Spleen (tissue), 11 donors: ENCODE results near the gene FLOT1. TPM values are rescaled to one million over a fixed set of nuclear protein-coding genes. Genes with fewer than 3 reads are reported as not detected.

Source experiments
- DNase-seq: peaks from one replicate; pipeline ENCODE4 v3.0.0-alpha.2; 2020
- H3K27ac ChIP-seq, 8 donors: fragments of 200-600 bp; sonication (generic) in 7 of 8; 1 replicate in 4 of 8; 2 replicates in 4 of 8; pipeline versions ENCODE4 v1.5.0 to v1.8.0; 2016 to 2021; ENCODE audit warnings: inconsistent platforms in 4 of 8, mild to moderate bottlenecking in 4 of 8, moderate library complexity in 1 of 8
- H3K27me3 ChIP-seq, 7 donors: fragments of 200-600 bp; sonication (generic) in 6 of 7; replicated peaks in 1 of 7; 1 replicate in 4 of 7; 2 replicates in 3 of 7; pipeline versions ENCODE4 v1.5.0 to v1.8.0; 2016 to 2021; ENCODE audit warnings: inconsistent platforms in 3 of 7, mild to moderate bottlenecking in 1 of 7
- H3K36me3 ChIP-seq, 6 donors: fragments of 200-600 bp; sonication (generic) in 5 of 6; 1 replicate in 4 of 6; 2 replicates in 2 of 6; pipeline versions ENCODE4 v1.5.0 to v1.8.0; 2016 to 2021; ENCODE audit warnings: inconsistent platforms in 2 of 6
- H3K4me1 ChIP-seq, 6 donors: fragments of 200-600 bp; sonication (generic) in 5 of 6; 1 replicate in 3 of 6; 2 replicates in 3 of 6; pipeline versions ENCODE4 v1.5.0 to v1.8.0; 2016 to 2021; ENCODE audit warnings: inconsistent platforms in 3 of 6
- H3K4me3 ChIP-seq, 8 donors: fragments of 200-600 bp; sonication (generic) in 7 of 8; 1 replicate in 4 of 8; 2 replicates in 4 of 8; pipeline versions ENCODE4 v1.5.0 to v1.8.0; 2016 to 2021; ENCODE audit warnings: inconsistent platforms in 4 of 8, mild to moderate bottlenecking in 4 of 8, moderate library complexity in 2 of 8
- H3K9me3 ChIP-seq, 8 donors: fragments of 200-600 bp; sonication (generic) in 7 of 8; 1 replicate in 4 of 8; 2 replicates in 4 of 8; pipeline versions ENCODE4 v1.5.0 to v1.8.0; 2016 to 2021; ENCODE audit warnings: inconsistent platforms in 4 of 8
- POLR2A ChIP-seq, 3 donors: fragments of 450-650 bp; IDR thresholded peaks; one replicate each; pipeline ENCODE4 v1.5.1; 2017; ENCODE audit warnings: antibody characterized with exemption in 3 of 3, mild to moderate bottlenecking in 1 of 3
- POLR2AphosphoS5 ChIP-seq, 3 donors: sonication (generic); formaldehyde crosslinking; IDR thresholded peaks; one replicate each; pipeline ENCODE4 v1.5.1; 2017; ENCODE audit warnings: antibody characterized with exemption in 3 of 3
- WGBS, 5 donors: extraction: QIAGEN DNeasy Blood & Tissue Kit in 3 of 5; methylation state at CpG; one replicate each; pipeline versions ENCODE4 v1.1.5 to v1.1.7; 2013 to 2018; 5-methylcytosine and 5-hydroxymethylcytosine counted together
- intact Hi-C: fragments of 100-400 bp; cut with DNase I; formaldehyde crosslinking; loops from one replicate; pipeline ENCODE4 v1.15.0; 2023; ENCODE audit warnings: low total_unique reads
- polyA plus RNA-seq, 3 donors: library from polyadenylated mRNA; stranded (reverse); fragments of 200-250 nt; gene quantifications; one replicate each; pipeline ENCODE4 v1.2.1, GENCODE V29; 2013
- total RNA-seq, 7 donors: library from RNA; depleted of rRNA in 3 of 7; stranded (reverse); fragments of >200 nt in 3 of 7; fragmentation: NEBNext Ultra II Directional in 4 of 7; extraction: Animal tissue kit (Norgen Biotek cat#: 25700) in 4 of 7; gene quantifications; one replicate each; pipeline versions ENCODE4 v1.1.0 to v1.2.1, GENCODE V29; 2016 to 2021
- TF ChIP-seq, protein P1 (sequence below), 11 experiments: fragments of 200-600 bp in 7 of 11; fragments of 450-650 bp in 4 of 11; sonication (generic) in 4 of 11; IDR thresholded peaks in 8 of 11; conservative IDR thresholded peaks in 3 of 11; 1 replicate in 7 of 11; 2 replicates in 4 of 11; pipeline versions ENCODE4 v1.4.0 to v1.8.0; 2016 to 2021; ENCODE audit warnings: antibody characterized with exemption in 11 of 11, inconsistent platforms in 4 of 11, mild to moderate bottlenecking in 1 of 11
- donor health status: healthy with polysubstance abuse.
- donor health status: DM: no; HTN: no; CAD: no; lungs with moderate emphysema.
- donor health status: DM: no; HTN: no; CAD: no.
- donor health status: Bipolar disorder and iron deficiency.
- donor health status: healthy.
- donor health status: DM: no; HTN: no; CAD: no.
- donor health status: DM: yes; HTN: yes; CAD: no.

FLOT1 gene
- total and polyA plus RNA-seq, 10 donors, result 116 to 205 (median 165) TPM

DNA sequence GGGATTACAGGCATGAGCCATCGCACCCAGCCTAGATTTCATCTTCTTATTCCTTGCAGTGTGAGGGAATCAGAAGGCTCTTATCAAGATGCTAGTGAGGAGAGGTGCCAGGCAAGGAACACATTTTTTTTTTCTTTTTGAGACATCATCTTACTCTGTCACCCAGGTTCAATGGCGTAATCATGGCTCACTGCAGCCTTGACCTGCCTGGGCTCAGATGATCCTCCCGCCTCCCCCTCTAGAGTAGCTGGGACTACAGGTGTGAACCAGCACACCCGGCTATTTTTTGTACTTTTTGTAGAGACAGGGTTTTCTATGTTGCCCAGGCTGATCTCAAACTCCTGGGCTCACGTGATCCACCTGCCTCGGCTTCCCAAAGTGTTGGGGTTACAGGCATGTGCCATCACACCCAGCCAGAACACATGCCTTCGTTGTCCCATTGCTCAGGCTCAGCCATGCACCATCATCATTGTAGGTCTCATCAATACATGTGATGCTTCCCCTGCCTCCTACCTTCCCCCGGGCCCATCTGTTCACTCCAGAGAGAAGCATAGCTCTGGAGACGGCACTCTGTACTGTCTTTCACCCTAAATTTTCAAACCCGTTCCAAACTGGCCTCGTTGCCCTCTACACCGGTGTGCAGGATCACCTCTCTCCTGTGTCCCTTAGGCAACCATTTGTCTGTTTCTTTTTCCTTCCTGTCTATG is 10.1 kb downstream of the FLOT1 start:
- Histone ChIP-seq H3K27ac (no peak overlapping the region), H3K4me1 (peaks cover 25 to 83% (median 42%) of the 10 kb centered on the region in 6 donors), H3K4me3 (no peak overlapping the region), H3K9me3 (no peaks in the 10 kb centered on the region), H3K36me3 (peaks cover 0 to 100% (median 77%) of the 10 kb centered on the region in 6 donors), H3K27me3 (no peaks in the 10 kb centered on the region)
- intact Hi-C loops, result no loop called here
- TF ChIP-seq, protein P1, sequence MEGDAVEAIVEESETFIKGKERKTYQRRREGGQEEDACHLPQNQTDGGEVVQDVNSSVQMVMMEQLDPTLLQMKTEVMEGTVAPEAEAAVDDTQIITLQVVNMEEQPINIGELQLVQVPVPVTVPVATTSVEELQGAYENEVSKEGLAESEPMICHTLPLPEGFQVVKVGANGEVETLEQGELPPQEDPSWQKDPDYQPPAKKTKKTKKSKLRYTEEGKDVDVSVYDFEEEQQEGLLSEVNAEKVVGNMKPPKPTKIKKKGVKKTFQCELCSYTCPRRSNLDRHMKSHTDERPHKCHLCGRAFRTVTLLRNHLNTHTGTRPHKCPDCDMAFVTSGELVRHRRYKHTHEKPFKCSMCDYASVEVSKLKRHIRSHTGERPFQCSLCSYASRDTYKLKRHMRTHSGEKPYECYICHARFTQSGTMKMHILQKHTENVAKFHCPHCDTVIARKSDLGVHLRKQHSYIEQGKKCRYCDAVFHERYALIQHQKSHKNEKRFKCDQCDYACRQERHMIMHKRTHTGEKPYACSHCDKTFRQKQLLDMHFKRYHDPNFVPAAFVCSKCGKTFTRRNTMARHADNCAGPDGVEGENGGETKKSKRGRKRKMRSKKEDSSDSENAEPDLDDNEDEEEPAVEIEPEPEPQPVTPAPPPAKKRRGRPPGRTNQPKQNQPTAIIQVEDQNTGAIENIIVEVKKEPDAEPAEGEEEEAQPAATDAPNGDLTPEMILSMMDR (IDR thresholded peaks at IDR 0.05 in 8 of 11, conservative IDR thresholded peaks at IDR 0.05 in 3 of 11), result no peak
- TF ChIP-seq POLR2AphosphoS5 (IDR thresholded peaks at IDR 0.05), result no peak
- no peak for TF ChIP-seq POLR2A (IDR thresholded peaks at IDR 0.05)
- 93 to 97% (median 93%) methylated on average over 12 of the region's 12 CpGs for WGBS, 5 donors
- no peak for DNase-seq

DNA sequence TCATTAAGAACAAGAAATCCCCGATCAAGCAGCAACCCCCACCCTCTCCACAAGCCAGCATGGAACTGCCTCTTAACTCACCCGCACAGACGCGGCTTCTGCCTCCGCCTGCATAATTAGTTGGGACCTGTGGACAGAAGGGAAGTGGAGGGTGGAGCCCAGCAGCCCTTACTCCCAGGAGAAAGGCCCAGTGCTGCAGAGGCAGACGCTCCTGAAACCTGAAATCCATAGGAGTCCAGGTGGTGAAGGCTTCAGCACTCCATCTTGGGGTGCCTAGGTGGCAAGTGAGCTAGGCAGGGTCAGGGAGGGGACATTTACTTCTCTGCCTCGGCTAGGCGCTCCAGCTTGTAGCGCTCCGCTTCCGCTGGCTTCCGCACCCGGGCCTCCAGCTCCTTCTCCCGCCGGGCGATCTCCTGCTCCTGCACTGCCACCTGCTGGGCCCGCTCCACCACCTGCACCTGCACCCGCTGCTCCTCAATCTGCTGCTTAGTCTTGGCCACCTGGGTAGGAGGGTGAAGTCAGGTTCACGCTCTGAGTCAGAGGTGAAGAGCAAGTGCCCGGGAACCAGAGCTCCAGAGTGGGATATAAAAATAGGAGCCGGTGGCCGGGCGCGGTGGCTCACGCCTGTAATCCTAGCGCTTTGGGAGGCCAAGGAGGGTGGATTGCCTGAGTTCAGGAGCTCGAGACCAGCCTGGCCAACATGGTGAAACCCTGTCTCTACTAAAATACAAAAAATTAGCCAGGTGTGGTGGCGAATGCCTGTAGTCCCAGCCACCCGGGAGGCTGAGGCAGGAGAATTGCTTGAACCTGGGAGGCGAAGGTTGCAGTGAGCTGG is 11.7 kb downstream of the FLOT1 start:
- no peaks in the 10 kb centered on the region for H3K27me3 ChIP-seq
- TF ChIP-seq POLR2A (IDR thresholded peaks at IDR 0.05), result no peak
- TF ChIP-seq POLR2AphosphoS5 (IDR thresholded peaks at IDR 0.05), result peak; percentile 72 to 87 (median 80)
- TF ChIP-seq, protein P1 (IDR thresholded peaks at IDR 0.05 in 8 of 11, conservative IDR thresholded peaks at IDR 0.05 in 3 of 11), result peak; percentile 60 to 83 (median 78)
- H3K36me3 ChIP-seq, result peaks cover 0 to 100% (median 90%) of the 10 kb centered on the region in 6 donors
- peaks cover 12 to 83% (median 31%) of the 10 kb centered on the region in 6 donors for H3K4me1 ChIP-seq
- no peaks in the 10 kb centered on the region for H3K9me3 ChIP-seq
- peak overlapping the region in 2 of 8 donors; percentile 13 to 48 for H3K4me3 ChIP-seq
- peak; percentile 93 for DNase-seq
- peak overlapping the region in 5 of 8 donors; percentile 13 to 65 (median 61) for H3K27ac ChIP-seq
- 33 to 38% (median 34%) methylated on average over 29 to 30 of the region's 30 CpGs for WGBS, 5 donors
- intact Hi-C loops, result no loop called here

- intact Hi-C loops, result loop anchor here (10.0 kb wide), 1 partner anchor 113 kb away; the partner anchor contains the start of genes MRPS18B and PPP1R10
Measured at GRCh38 chr6:30727920-30728553, 14.4 kb downstream of the FLOT1 start.

More at GRCh38 chr6:30727920-30728553, 14.4 kb downstream of the FLOT1 start:
- H3K36me3 ChIP-seq, result peaks cover 0 to 100% (median 92%) of the 10 kb centered on the region in 6 donors
- H3K4me3 ChIP-seq, result no peak overlapping the region
- no peaks in the 10 kb centered on the region for H3K9me3 ChIP-seq
- TF ChIP-seq, protein P1 (IDR thresholded peaks at IDR 0.05 in 8 of 11, conservative IDR thresholded peaks at IDR 0.05 in 3 of 11), result no peak
- no peak for TF ChIP-seq POLR2A (IDR thresholded peaks at IDR 0.05)
- no peak for TF ChIP-seq POLR2AphosphoS5 (IDR thresholded peaks at IDR 0.05)
- WGBS, 5 donors, result 54 to 77% (median 65%) methylated on average over 7 of the region's 7 CpGs
- DNase-seq, result peak; percentile 31
- H3K27me3 ChIP-seq, result no peaks in the 10 kb centered on the region
- peaks cover 14 to 90% (median 47%) of the 10 kb centered on the region in 6 donors for H3K4me1 ChIP-seq
- peak overlapping the region in 4 of 8 donors; percentile 0 to 98 (median 22) for H3K27ac ChIP-seq
